HepG2 (cell line): ENCODE results near the gene HUNK.

Experiments
- AGO2 ChIP-seq: fragments of 200-400 bp; formaldehyde crosslinking; optimal IDR thresholded peaks from 2 replicates; pipeline ENCODE3; 2017; ENCODE audit warnings: mild to moderate bottlenecking, low read depth, low read length, moderate library complexity
- EP300 ChIP-seq, 3 experiments: sonication (generic) in 1 of 3; formaldehyde crosslinking in 1 of 3; IDR thresholded peaks; 2 replicates each; pipeline versions ENCODE4 v1.5.1 to v1.6.1; 2011 to 2020; ENCODE audit warnings: low read depth in 2 of 3, low read length in 2 of 3, borderline replicate concordance in 1 of 3, improper control_type of control experiment in 1 of 3, mild to moderate bottlenecking in 1 of 3, missing genetic modification reagents in 1 of 3, moderate library complexity in 1 of 3
- ESRRA ChIP-seq: sonication (generic); formaldehyde crosslinking; IDR thresholded peaks from 2 replicates; pipeline ENCODE4 v1.5.1; 2020; ENCODE audit warnings: mild to moderate bottlenecking, low read depth, missing genetic modification reagents
- POLR2AphosphoS5 ChIP-seq: IDR thresholded peaks from 2 replicates; pipeline ENCODE4 v1.6.1; 2012; ENCODE audit warnings: low read depth, low read length
- RAD21 ChIP-seq: fragments of 450-650 bp; formaldehyde crosslinking; IDR thresholded peaks from 2 replicates; pipeline ENCODE4 v1.5.0; 2020; ENCODE audit warnings: mild to moderate bottlenecking
- SIN3A ChIP-seq: IDR thresholded peaks from 2 replicates; pipeline ENCODE4 v1.6.1; 2011; ENCODE audit warnings: low read depth, mild to moderate bottlenecking, control low read depth, low read length, borderline replicate concordance
- XRCC5 ChIP-seq: fragments of 200-400 bp; formaldehyde crosslinking; optimal IDR thresholded peaks from 2 replicates; pipeline ENCODE3; 2017; ENCODE audit warnings: mild to moderate bottlenecking, low read length
- ZFAT ChIP-seq: sonication (generic); formaldehyde crosslinking; conservative IDR thresholded peaks from 2 replicates; pipeline ENCODE4 v1.8.1; 2023; ENCODE audit warnings: missing genetic modification reagents, inconsistent platforms
- ZNF644 ChIP-seq: IDR thresholded peaks from 2 replicates; pipeline ENCODE4 v1.6.1; 2016; ENCODE audit warnings: low read depth
- TF ChIP-seq, protein P1 (sequence below): sonication (generic); formaldehyde crosslinking; IDR thresholded peaks from 2 replicates; pipeline ENCODE4 v1.4.0; 2020; ENCODE audit warnings: missing genetic modification reagents, mild to moderate bottlenecking, borderline replicate concordance
- TF ChIP-seq, protein P2 (sequence below): sonication (generic); formaldehyde crosslinking; IDR thresholded peaks from 2 replicates; pipeline ENCODE4 v1.5.0; 2020; ENCODE audit warnings: mild to moderate bottlenecking, missing genetic modification reagents, moderate library complexity
- TF ChIP-seq, protein P3 (sequence below): sonication (generic); formaldehyde crosslinking; IDR thresholded peaks from 2 replicates; pipeline ENCODE4 v1.4.0; 2020; ENCODE audit warnings: missing genetic modification reagents
- TF ChIP-seq, protein P4 (sequence below): sonication (generic); formaldehyde crosslinking; IDR thresholded peaks from 2 replicates; pipeline ENCODE4 v1.8.0; 2022; ENCODE audit warnings: mild to moderate bottlenecking, missing genetic modification reagents; ENCODE audit not compliant: insufficient replicate concordance

DNA sequence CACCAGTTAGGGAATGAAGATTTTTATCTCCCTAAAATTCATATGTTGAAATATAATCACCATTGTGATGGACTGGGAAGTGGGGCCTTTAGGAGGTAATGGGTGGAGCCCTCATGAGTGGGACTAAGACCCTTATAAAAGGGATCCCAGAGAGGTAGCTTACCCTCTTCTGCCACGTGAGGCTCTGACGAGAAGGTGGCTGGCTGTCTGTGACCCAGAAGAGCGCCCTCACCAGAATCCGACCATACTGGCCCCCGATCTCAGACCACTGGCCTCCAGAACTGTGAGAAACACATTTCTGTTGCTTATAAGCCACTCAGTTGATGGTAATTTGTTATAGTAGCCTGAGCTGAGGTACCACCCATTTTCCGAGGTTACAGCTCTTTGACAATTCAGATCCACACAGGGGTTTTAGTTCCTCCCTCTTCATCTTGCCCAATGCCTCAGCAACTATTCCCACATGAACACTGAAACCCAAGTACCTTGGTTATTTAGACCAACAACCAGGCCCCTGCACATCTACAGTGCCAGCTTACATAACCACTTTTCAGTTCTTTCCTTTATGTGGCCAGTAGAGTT lies 27.6 kb upstream of the HUNK start:
- TF ChIP-seq, protein P1, sequence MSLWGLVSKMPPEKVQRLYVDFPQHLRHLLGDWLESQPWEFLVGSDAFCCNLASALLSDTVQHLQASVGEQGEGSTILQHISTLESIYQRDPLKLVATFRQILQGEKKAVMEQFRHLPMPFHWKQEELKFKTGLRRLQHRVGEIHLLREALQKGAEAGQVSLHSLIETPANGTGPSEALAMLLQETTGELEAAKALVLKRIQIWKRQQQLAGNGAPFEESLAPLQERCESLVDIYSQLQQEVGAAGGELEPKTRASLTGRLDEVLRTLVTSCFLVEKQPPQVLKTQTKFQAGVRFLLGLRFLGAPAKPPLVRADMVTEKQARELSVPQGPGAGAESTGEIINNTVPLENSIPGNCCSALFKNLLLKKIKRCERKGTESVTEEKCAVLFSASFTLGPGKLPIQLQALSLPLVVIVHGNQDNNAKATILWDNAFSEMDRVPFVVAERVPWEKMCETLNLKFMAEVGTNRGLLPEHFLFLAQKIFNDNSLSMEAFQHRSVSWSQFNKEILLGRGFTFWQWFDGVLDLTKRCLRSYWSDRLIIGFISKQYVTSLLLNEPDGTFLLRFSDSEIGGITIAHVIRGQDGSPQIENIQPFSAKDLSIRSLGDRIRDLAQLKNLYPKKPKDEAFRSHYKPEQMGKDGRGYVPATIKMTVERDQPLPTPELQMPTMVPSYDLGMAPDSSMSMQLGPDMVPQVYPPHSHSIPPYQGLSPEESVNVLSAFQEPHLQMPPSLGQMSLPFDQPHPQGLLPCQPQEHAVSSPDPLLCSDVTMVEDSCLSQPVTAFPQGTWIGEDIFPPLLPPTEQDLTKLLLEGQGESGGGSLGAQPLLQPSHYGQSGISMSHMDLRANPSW (CRISPR knock-in tag) = no peak
- TF ChIP-seq, protein P2, sequence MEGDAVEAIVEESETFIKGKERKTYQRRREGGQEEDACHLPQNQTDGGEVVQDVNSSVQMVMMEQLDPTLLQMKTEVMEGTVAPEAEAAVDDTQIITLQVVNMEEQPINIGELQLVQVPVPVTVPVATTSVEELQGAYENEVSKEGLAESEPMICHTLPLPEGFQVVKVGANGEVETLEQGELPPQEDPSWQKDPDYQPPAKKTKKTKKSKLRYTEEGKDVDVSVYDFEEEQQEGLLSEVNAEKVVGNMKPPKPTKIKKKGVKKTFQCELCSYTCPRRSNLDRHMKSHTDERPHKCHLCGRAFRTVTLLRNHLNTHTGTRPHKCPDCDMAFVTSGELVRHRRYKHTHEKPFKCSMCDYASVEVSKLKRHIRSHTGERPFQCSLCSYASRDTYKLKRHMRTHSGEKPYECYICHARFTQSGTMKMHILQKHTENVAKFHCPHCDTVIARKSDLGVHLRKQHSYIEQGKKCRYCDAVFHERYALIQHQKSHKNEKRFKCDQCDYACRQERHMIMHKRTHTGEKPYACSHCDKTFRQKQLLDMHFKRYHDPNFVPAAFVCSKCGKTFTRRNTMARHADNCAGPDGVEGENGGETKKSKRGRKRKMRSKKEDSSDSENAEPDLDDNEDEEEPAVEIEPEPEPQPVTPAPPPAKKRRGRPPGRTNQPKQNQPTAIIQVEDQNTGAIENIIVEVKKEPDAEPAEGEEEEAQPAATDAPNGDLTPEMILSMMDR = no peak
- TF ChIP-seq ZFAT (CRISPR knock-in tag) (no peak), AGO2 (no peak), ESRRA (CRISPR knock-in tag) (no peak), RAD21 (no peak), SIN3A (no peak), POLR2AphosphoS5 (no peak), ZNF644 (CRISPR knock-in tag) (no peak), XRCC5 (no peak), EP300 (IDR thresholded peaks at IDR 0.05; ENCODE audit: low read depth in 2 of 2, low read length in 2 of 2) (no peak), EP300 (CRISPR knock-in tag; IDR thresholded peaks at IDR 0.05; ENCODE audit: borderline replicate concordance) (no peak)
- TF ChIP-seq, protein P3, sequence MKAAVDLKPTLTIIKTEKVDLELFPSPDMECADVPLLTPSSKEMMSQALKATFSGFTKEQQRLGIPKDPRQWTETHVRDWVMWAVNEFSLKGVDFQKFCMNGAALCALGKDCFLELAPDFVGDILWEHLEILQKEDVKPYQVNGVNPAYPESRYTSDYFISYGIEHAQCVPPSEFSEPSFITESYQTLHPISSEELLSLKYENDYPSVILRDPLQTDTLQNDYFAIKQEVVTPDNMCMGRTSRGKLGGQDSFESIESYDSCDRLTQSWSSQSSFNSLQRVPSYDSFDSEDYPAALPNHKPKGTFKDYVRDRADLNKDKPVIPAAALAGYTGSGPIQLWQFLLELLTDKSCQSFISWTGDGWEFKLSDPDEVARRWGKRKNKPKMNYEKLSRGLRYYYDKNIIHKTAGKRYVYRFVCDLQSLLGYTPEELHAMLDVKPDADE (CRISPR knock-in tag) = no peak
- TF ChIP-seq, protein P4, sequence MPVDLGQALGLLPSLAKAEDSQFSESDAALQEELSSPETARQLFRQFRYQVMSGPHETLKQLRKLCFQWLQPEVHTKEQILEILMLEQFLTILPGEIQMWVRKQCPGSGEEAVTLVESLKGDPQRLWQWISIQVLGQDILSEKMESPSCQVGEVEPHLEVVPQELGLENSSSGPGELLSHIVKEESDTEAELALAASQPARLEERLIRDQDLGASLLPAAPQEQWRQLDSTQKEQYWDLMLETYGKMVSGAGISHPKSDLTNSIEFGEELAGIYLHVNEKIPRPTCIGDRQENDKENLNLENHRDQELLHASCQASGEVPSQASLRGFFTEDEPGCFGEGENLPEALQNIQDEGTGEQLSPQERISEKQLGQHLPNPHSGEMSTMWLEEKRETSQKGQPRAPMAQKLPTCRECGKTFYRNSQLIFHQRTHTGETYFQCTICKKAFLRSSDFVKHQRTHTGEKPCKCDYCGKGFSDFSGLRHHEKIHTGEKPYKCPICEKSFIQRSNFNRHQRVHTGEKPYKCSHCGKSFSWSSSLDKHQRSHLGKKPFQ (CRISPR knock-in tag) = no peak
